Daoy (cell line): ENCODE measurements around the gene RBPJL. TPM values are rescaled to one million over a fixed set of nuclear protein-coding genes. Genes with fewer than 3 reads are reported as not detected.
A peak's percentile ranks its signal among the peaks of the same experiment; 100 is the strongest.
"Not testable (repeated sequence)": the region's sequence is repeated elsewhere in the genome, so short reads cannot be mapped to it uniquely, and the experiment has no call there.

ENCODE experiments used
- DNase-seq: peaks from one replicate; pipeline ENCODE4 v3.0.0-alpha.2; 2015; ENCODE audit warnings: low read depth
- total RNA-seq: library from RNA; depleted of rRNA; stranded (reverse); fragments of >200 nt; shearing (Covaris generic); gene quantifications from 2 replicates; pipeline ENCODE4 v1.2.3, GENCODE V29; 2014

RBPJL gene
- total RNA-seq, 1 experiment from 2014 or later: not detected

DNA sequence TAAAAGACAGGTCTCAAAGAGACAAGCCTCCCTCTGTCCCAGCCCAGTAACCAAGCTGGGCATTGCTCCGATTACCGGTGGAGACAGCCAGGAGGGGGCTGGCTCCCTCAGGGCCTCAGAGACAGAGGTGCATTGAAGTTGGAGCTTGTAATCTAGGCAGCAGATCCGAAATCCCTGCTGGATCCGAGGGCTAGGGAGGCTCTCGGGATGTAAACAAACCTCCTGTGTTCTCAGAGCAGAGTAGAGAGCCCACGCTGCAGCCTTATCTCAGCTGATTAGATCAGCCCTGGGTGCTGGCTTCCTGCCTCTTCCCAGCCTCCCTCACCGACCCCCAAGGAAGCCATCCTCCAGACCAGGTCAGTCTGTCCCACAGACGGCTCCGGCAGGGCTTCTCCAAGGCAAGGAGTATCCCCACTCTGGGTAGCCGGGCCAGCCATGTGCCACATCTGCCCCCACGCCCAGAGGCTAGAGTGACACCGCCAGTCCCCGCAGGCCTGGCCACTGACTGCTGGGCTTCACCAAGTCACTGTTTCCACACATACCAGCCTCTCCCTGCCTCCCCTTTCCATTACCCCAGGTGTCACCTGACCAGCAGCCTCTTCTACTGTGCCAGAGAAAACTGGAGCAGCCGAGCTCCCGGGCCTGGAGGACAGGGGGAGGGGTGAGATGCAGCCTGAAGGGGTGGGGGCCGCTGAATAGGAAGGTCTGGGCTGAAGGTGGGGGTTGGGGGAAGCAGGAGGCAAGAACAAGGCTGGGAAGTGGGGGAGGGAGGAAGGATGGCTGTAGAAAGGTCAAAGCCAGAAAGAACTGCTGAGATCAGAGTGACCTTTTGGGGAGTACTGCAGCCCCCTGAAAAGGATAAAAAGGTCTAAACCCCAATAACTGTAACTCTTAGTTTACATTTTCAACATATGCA lies 35.6 kb downstream of the RBPJL start:
- DNase-seq: peak; percentile 50

DNA sequence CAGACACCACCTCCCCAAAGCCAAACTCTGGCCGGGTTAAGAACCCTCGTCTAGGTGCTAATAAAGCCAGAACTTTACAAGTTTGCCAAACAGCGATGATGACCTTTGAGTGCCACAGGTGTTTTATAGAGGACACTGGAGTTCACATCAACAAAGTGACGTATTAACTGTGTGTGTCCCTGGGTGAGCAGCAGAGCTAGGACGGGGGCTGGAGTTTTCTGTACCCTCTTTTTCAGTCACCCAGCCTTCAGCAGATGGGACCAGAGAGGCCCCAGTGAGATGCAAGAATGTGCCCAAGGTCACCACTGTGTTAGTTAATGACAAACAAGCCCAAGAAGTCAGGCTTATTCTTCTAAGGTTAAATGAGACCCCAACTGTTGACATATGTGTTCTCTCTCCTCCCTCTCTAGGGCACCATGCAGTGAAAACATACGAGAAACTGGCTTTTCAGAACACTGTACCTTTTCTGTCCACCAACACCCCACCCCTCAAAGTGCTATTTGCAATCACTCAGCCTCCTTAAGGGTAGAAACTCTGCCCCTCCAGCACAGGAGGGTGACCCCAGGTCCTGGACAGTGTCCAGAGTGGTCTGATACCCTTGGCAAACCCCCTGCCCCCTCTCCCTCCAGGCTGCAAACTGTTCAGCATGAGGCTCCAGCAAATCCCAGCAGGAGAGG lies 36.4 kb downstream of the RBPJL start:
- DNase-seq: no peak

DNA sequence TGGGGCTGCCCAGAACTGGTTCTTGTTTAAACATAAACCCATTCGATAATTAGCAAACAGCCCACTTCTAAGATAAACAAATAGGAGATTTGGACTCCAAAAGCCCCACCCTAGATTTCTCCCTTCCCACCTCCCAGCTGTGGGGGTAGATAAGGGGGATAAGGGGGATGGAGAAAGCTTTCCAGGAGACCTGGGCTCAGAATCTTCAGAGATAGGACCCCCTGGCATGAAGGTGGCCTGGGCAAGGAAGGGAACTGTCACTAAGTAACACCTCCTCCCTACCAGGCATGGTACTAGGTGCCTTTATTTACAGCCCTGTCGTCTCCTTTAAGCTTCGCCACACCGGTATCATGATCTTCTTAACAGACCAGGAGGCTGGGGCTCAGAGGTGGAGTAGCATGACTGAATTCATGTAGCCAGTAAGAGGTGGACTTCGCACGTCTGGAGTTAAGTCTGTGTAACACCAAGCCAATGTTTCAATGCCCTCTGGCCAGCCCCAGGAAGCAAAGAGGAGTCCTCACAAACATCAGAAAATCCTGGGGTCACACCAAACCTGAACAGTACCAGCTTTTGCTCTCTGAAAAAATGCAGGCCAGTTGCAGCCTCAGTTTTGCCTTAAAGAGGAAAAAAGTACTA lies 37.0 kb downstream of the RBPJL start:
- no peak for DNase-seq

DNA sequence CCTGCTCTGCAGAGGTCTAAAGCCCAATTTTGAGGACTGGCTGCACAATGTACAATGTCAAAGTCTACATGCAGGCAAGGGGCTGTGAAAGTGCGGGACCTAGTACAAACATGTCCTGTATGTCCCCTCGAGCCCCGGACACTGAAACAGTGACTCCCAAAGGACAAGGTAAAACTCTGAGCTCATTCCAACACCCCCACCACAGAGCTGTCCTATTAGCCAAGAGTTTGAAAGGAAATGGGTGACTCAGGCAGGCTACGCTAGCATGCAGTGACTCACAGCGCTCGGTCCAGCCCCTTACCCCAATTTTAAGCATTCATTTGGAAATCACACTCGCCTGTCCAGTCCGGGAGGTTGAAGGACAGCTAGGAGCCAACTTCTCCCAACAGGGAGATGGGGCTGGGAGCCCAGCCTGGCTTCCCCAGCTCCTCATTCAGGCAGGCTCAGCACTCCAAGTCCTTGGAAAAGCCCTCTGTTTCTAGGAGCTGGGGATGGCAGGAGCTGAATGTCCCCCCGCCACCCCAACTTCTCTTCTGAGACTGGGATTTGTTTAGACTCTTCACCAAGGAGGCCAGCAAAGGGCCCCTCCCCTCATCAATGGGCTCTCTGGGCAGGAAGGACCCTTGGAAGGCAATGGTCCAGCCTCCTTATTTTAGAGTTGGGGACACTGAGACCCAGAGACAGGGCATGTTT lies 37.7 kb downstream of the RBPJL start:
- DNase-seq: peak; percentile 90

DNA sequence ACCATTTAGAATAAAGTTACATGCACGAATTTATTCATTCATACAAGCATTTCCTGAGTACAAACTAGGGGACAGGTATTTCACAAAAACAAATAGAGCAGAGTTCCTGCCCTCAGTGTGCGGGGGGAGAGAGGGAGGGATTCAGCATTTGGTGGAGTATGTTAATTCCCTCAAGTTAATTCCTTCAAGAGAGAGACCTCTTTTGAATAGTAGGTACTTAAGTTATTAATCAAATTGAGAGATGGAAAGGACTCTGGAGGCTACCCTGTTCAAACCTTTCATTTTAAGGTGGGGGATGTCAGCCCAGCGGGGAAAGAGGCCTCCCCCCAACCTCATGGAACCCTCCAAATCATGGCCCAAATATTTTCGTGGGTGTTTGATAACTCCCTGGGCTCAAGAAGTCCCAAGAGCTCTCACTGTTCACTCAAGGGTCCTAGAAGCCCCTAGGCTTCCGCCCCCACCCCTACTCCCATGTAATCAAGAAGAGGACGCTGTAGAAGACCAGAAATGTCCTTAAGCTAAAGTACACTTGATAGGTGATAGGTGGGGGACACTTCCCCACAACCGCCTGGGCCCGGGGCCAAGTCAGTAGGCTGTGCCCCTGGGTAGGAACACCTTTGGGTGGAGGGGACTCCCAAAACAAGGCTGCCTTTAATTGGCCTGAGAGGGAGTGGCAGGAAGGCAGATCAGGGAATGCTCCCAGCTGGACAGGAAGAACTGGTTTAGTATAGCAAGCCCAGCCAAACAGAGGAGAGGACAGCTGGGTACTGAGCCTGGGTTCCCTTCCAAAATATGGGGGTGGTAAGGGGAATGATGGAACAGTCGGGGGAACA lies 38.7 kb downstream of the RBPJL start:
- DNase-seq: no peak

DNA sequence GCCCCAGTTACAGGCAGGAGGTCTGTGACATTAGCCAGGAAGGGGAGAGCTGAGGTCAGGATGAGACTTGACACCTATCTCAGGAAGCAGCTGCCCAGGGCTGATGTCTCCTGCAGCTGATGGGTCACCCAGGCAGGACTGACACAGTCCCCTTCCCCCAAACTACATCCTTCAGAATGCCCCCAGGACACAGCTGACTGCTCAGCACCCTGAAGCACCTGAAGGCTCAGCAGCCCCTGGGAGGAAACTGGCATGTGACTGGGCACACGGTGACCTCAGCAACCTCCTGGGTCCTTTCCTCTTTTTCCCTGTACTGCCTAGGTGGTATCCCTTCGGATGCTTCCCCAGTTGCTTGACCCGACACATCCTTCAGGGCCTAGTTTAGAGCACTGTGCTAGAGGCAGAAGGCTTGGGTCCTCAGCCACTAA lies 39.7 kb downstream of the RBPJL start:
- DNase-seq: no peak

DNA sequence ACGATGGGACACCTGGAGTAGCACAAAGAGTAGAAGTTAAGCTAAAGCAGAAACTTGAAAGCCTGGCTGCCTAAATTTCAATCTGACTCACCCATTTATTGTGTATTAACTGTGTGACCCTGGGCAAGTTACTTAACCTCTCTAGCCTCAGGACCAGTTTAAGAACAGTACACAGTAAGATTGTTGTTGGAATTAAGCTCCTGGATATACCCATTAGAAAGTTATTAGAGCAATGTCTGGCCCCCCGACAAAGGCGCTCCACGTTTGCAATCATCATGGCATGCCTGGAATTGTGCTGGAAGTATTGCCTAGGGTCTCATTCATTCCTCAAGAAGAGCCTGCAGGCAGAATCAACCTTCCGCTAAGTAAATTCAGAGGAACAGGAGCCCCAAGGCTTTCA lies 40.2 kb downstream of the RBPJL start:
- DNase-seq: no peak

DNA sequence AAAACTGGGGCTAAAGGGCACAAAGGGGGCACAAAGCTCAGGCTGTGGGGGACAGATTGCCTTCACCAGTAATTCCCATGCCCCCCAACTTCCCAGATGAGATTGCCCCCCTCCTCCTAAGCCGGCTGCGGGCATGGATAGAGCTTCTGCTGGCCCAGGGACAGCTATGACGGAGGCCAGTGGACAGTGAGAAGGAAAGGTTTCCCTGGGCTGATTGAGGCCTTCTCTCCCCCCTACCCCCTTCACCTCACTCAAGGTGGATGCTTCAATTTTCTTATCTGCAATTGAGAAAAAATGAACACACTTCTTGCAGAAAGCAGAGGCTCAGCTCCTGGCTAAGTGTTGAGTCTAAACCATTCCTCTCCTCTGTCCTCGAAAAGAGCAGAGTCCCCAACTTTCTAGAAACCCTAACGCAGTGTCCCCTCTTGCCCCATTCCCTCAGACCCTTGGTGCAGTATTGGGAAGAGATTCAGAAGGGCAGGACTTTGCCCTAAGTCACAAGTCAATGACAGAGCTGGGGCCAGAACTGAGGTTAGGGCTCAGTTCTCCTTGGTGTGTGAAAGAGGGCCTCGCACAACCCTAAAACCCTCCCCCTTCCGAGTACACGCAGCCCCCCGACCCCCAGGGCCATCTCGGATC lies 40.8 kb downstream of the RBPJL start:
- no peak for DNase-seq

DNA sequence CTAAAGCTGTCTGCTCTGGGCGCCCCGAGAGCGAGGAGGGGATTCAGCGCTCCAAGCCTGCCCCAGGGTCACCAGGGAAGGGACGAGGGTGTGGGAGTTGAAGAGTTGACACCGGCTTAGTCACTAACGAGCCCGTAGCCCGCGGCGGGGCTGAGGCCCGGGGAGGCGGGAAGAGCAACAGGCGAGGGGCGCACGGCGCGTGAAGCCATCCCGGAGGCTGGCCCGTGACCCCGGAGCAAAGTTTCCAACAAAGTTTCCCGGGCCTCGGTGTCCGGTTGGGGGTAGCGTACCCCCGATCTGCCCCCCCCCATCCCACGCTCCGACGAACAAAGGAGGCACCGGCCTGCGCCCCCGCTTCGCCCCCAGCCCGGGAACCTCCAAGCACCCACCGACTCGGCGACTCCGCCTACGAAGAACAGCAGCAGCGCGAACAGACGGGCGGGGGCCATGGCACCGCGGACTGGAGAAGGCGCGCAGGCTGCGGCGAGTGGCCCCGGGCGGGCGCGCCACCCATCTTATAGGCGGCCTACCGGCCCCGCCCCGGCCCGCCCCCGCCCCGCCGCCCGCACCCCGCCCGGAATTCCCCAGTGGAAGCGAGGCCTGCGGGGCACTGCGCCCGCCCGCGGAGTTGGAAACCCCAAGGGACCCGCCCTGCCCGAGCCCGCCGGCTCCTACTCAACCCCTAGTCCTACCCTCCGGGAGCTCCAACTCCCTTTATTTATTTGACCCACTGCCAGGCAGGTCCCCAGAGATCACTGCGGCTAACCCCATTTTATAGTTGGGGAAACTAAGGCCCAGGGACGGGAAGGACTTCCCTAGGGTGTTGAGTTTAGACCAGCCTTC lies 41.5 kb downstream of the RBPJL start, which contains the start of gene SDC4:
Gene SDC4 (minus strand): TSS at position 489 of the 843 bp plus-strand sequence. CDS start 40 bp downstream, at position 449.
- DNase-seq: peak; percentile 78

DNA sequence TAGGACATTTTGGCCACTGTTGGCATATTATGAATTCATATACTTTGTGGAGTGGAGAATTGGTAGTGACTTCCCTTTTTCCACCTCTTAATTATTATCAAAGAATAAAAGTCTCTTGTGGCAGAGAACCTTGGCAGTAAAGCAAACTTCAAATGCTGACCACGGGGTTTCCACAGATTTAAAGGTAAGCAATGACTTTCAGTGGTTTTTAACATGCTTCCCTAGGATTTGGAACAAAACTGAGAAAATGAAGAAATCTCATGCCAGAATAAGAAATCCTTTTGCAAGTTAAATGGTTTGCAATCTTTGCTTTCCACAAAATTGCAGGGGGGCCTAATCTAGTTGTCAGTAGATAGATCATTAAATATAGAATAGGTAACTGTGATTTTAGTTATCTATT lies 43.6 kb downstream of the RBPJL start:
- no peak for DNase-seq

DNA sequence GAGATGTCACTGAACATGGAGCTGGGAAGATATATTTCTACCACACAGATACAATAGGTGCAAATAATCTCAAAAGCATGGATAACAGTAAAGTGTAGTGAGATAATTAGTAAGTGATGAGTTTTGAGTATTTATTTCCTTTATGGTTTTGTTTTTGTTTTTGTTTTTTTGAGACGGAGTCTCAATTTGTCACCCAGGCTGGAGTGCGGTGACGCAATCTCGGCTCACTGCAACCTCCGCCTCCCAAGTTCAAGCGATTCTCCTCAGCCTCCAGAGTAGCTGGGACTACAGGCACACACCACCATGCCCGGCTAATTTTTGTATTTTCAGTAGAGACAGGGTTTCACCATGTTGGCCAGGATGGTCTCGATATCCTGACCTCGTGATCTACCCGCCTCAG lies 44.2 kb downstream of the RBPJL start:
- not testable (repeated sequence) for DNase-seq

DNA sequence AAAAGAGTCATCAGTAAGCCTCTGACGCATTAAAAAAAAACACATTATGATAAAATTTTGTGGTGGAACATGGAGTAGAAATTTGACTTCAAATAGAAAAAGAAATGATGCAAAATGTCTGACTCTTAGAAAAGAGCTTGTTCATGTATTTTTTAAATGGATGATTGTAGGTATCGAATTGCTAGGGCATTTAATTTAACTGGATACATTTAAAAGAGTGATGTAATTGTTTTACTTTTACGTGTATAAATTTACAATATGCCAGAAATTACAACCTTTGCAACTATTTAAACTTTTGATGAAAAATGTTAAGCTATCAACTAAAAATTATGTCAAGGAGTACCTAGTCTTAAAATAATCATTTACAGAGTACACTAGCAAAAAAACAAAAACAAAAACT lies 46.1 kb downstream of the RBPJL start:
- no peak for DNase-seq

DNA sequence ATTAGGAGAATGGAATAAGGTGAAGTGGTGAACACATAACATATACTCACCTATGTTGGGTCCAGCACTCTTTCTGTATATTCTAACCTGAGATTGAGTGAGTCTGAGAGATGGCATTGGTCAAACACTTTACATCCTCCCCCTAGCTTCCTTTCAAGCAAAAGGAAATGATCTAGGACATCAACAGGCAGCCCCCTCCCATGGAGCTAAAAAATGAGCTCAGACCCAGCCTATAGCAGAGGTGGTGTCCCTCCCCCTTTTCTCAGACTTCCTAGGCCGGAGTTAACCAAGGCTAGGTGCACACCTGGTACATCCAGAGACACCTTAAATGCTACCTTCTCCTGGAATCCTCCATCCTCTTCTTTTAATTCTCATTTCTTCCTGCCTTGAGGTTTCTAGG lies 47.1 kb downstream of the RBPJL start:
- no peak for DNase-seq

DNA sequence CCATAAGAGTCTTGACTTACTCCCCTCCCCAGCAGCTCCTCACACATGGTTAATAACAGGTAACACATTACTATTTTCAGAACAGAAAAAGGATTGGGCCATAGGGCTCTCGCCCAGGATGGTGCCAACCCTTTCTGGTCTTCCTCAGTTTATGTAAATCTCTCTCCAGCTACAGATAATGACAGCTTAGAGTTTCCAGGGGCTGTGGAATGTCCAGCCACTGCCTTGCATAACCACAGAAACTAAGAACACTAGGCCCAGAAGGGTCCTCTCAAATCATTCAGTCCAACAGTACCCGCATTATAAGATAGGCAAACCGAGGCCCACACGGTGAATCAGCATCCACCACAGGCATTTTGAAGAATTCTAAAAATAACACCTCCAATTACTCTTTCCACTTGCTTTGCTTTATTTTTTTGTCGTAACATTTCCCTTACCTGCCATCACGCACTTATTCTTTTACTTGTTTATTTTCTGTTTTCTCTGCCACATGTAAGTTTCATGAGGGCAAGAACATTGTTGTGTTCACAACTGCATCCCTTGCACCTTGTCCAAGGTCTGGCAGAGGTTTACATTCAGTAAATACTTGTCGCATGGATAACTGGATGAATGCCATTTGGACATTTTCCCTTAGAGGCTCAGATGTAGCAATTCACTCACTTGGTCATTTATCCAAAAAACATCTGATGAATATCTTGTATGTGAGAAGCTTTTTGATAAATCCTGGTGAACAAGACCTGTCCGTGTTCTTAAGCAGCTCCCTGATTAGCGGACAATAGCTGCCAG lies 48.0 kb downstream of the RBPJL start:
- DNase-seq: no peak

DNA sequence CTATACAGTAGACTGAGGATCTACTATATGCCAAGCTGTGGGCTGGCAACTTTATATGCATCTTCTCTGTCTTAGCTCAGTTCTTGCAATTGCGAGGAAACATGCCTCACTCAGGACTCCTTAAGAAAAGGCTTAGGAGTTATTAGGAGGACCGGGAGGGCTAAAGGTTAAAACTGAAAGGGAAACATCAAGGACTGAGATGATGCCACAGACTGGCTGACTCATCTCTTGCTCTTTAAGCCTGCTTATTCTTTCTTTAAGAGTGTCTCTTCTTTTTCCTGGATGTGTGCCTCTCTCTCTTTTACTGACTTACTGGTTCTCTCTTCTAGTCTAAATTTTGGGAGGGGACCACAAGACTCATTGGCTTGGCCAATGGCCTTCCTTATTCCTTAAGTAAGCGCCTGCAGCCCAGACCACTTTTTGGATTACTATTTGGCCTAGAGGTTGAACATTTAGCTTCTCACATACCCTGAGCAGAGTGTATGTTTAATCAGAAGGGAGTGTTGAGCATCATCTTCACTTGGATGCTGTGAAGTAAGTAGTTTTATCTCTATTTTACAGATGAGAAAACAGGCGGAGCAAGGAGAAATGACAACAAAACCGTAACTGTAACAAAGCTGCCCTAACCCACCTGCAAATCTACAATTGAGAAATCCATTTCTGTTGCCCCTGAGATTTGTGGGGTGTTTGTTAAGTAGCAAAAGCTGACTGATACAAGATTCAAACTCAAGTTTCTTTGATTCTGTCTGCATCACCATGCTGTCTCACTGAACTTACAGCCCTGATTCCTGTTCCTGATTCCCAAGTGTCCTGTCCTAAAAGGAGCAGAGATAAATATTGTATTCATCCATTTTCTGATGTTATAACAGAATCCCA lies 48.8 kb downstream of the RBPJL start:
- DNase-seq: peak; percentile 62

DNA sequence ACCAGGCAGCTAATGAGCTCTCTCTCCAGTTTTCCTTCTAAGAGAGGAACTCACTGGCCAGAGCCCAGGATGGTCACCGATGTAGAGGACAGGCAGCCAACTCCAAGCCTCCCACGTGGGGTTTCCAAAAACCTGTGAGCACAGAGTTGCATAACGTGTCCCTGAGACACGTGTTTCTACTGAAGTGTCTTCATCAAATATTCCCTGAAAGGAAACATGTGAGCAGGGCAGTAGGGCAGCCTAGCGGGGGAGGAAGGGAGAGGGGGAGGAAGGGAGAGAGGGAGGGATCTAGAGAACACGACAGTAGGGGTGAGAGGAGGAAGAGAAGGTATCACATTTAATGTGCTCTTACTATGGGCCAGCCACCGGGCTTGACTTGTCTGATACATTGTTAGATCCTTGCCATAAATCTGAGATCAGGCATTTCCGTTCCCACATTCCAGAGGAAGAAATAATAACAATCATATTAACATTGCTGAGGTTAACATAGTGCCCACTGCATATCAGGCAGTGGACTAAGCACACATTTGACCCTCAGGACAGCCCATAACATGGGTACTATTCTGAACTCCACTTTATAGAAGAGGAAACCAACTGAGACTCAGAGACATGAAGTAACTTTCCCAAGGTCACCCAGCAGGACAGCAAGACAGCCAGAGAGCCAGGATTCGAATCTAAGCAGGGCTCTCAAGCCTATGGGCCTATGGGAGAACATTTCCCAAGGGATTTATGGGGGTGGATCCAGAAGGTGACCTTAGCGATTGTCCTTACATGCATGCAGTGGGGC lies 51.8 kb downstream of the RBPJL start:
- DNase-seq: peak; percentile 72

DNA sequence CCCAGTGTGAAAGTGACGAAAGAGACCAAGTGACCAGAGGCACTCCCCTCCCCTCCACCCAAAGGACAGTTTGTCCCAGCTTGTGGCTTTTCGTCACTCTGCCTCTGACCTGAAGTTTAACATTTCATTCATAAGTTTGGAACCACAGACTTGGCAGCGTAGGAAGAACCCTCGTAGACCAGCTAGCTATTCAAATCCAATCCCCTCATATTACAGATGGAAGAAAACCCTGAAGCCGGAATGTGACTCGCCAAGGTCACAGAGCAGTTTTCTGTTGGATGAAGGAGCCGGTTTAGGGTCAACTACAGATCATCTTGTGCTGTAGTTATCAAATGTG lies 52.4 kb downstream of the RBPJL start:
- DNase-seq: no peak
